Suprapubic skin (tissue), 4 donors: ENCODE results near the gene AHSG. TPM values are rescaled to one million over a fixed set of nuclear protein-coding genes. Genes with fewer than 3 reads are reported as not detected.
A peak's percentile ranks its signal among the peaks of the same experiment; 100 is the strongest.
"Not testable (repeated sequence)": the region's sequence is repeated elsewhere in the genome, so short reads cannot be mapped to it uniquely, and the experiment has no call there.

Source experiments
- DNase-seq, 2 donors: peaks; one replicate each; pipeline ENCODE4 v3.0.0-alpha.2; 2019; ENCODE audit warnings: low spot score in 2 of 2
- H3K27ac ChIP-seq: fragments of 200-600 bp; sonication (generic); one replicate; pipeline ENCODE4 v1.5.1; 2019
- H3K27me3 ChIP-seq: fragments of 200-600 bp; sonication (generic); one replicate; pipeline ENCODE4 v1.5.1; 2019
- H3K36me3 ChIP-seq: fragments of 200-600 bp; sonication (generic); one replicate; pipeline ENCODE4 v1.5.1; 2019
- H3K4me1 ChIP-seq: fragments of 200-600 bp; sonication (generic); one replicate; pipeline ENCODE4 v1.5.1; 2019
- H3K4me3 ChIP-seq: fragments of 200-600 bp; sonication (generic); one replicate; pipeline ENCODE4 v1.5.1; 2019; ENCODE audit warnings: mild to moderate bottlenecking
- H3K9me3 ChIP-seq: fragments of 200-600 bp; sonication (generic); one replicate; pipeline ENCODE4 v1.5.1; 2019
- EP300 ChIP-seq: sonication (generic); formaldehyde crosslinking; IDR thresholded peaks from one replicate; pipeline ENCODE4 v1.6.1; 2017; ENCODE audit warnings: antibody characterized with exemption
- POLR2A ChIP-seq, 2 donors: fragments of 450-650 bp; IDR thresholded peaks; one replicate each; pipeline ENCODE4 v1.6.1; 2017; ENCODE audit warnings: antibody characterized with exemption in 2 of 2, mild to moderate bottlenecking in 2 of 2, moderate library complexity in 2 of 2
- POLR2AphosphoS5 ChIP-seq, 3 donors: sonication (generic); formaldehyde crosslinking; IDR thresholded peaks; one replicate each; pipeline ENCODE4 v1.6.1; 2017; ENCODE audit warnings: antibody characterized with exemption in 3 of 3
- WGBS: methylation state at CpG from one replicate; pipeline ENCODE4 v1.1.5; 2018; 5-methylcytosine and 5-hydroxymethylcytosine counted together
- total RNA-seq, 4 donors: library from RNA; depleted of rRNA; stranded (reverse); fragments of >200 nt; gene quantifications; one replicate each; pipeline ENCODE4 v1.1.0, GENCODE V29; 2016
- TF ChIP-seq, protein P1 (sequence below), 2 donors: fragments of 200-600 bp in 1 of 2; fragments of 450-650 bp in 1 of 2; sonication (generic) in 1 of 2; IDR thresholded peaks; one replicate each; pipeline ENCODE4 v1.5.1; 2016 to 2019; ENCODE audit warnings: antibody characterized with exemption in 2 of 2, mild to moderate bottlenecking in 1 of 2, moderate library complexity in 1 of 2

AHSG gene
- total RNA-seq, 4 donors from 2014 or later, result 0.30 to 0.97 TPM; not detected in 2

DNA sequence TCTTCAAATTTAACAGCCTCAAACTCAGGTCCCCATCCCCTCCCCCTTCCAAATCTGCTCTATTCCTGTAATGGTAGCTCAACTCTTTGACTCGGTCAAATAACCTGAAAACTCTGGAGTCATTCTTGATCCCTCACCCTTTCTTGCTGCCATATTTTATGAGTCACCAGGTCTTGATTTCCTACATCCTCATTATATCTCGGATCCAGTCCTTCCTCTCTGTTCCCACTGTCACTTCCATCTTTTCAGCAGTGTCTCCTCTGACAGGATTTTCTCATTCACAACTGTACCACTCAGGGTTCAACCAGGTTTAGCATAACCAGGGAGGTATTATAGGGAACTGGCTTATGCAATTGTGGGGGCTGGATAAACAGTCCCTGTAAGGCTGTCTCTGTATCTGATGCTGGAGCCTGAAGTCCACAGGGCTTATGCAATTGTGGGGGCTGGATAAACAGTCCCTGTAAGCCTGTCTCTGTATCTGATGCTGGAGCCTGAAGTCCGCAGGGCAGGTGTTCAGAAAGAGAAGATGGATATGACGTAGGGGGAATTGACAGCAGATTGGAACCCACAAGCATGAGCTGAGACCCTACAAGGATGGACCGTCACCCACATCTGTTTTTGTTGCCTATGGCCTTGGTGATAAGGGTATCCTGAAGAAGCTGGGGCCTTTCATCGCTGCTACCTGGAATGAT lies 18.2 kb downstream of the AHSG start:
- WGBS, result 72% methylated on average over 6 of the region's 6 CpGs
- Histone ChIP-seq H3K36me3 (no peaks in the 10 kb centered on the region), H3K27me3 (no peaks in the 10 kb centered on the region), H3K9me3 (no peaks in the 10 kb centered on the region), H3K4me1 (peaks cover 4% of the 10 kb centered on the region), H3K4me3 (no peak overlapping the region), H3K27ac (no peak overlapping the region)
- DNase-seq, result peak in 1 of 2 donors; percentile 40
- TF ChIP-seq EP300 (no peak), POLR2A (IDR thresholded peaks at IDR 0.05) (no peak)

DNA sequence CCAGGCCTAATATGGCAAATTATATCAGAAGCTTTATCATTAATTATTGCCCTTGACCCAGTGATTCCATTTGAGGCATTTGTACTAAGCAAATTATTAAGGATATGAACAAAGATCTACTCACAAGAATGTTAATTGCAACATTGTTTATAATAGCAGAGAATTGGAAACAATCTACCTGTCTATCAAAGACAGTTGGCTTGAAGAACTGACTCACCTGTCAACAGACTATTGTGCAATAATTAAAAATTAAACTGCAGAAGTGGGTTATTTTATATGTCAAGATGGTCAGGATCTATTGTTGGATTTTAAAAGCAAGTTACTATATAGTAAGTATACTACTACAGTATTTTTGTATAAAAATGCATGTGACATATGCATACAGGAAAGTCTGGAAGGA lies 20.6 kb downstream of the AHSG start:
- Histone ChIP-seq H3K27me3 (no peaks in the 10 kb centered on the region), H3K4me1 (peaks cover 4% of the 10 kb centered on the region), H3K4me3 (no peak overlapping the region), H3K27ac (no peak overlapping the region), H3K36me3 (no peaks in the 10 kb centered on the region), H3K9me3 (no peaks in the 10 kb centered on the region)
- no peak for DNase-seq
- TF ChIP-seq POLR2AphosphoS5 (IDR thresholded peaks at IDR 0.05), result no peak
- TF ChIP-seq EP300, result no peak
- TF ChIP-seq POLR2A (IDR thresholded peaks at IDR 0.05), result no peak
- TF ChIP-seq, protein P1, sequence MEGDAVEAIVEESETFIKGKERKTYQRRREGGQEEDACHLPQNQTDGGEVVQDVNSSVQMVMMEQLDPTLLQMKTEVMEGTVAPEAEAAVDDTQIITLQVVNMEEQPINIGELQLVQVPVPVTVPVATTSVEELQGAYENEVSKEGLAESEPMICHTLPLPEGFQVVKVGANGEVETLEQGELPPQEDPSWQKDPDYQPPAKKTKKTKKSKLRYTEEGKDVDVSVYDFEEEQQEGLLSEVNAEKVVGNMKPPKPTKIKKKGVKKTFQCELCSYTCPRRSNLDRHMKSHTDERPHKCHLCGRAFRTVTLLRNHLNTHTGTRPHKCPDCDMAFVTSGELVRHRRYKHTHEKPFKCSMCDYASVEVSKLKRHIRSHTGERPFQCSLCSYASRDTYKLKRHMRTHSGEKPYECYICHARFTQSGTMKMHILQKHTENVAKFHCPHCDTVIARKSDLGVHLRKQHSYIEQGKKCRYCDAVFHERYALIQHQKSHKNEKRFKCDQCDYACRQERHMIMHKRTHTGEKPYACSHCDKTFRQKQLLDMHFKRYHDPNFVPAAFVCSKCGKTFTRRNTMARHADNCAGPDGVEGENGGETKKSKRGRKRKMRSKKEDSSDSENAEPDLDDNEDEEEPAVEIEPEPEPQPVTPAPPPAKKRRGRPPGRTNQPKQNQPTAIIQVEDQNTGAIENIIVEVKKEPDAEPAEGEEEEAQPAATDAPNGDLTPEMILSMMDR (IDR thresholded peaks at IDR 0.05), result no peak

DNA sequence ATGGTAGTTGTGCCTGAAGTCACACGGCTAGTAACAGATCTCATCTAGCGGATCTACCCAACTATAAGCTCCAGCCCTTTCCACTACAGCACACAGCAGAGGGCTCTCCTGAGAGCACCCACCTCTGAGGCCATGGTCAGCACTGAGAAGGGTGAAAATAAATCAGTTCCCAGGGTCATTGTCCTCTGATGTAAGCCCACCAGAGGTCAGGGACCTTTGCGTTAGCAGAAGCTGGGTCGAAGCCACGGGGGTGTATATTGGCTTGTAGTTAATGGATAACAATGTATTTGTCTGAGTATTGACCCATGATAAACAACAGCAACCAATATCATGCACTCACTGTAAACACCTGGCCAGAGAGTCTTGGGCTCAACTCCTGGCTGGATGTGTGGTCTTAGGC lies 21.3 kb downstream of the AHSG start:
- H3K4me3 ChIP-seq, H3K4me1 ChIP-seq, H3K36me3 ChIP-seq, H3K27ac ChIP-seq, H3K27me3 ChIP-seq, H3K9me3 ChIP-seq: not testable (repeated sequence)
- DNase-seq, result peak in 1 of 2 donors; percentile 47
- WGBS, result 95% methylated on average over 5 of the region's 5 CpGs

DNA sequence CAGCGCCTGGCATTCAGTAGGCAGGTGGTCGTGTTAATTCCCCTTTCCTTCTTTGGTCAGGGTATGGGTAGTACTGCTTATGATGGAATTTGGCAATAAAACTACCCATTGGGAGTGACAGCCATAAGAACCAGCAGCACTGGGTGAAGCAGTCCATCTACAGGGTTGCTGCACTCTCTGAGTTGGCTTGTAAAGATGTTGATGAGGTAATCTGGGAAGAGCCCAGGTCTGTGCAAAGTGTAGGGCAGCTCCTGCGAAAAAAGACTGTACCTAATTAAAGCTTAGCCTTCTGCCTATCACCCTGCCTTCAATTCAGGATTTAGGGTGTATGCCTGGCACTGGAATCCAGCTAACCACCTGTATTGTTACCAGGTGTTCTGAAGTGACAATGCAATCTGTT lies 22.7 kb downstream of the AHSG start:
- no peaks in the 10 kb centered on the region for H3K27me3 ChIP-seq
- peak in 1 of 2 donors; percentile 0 for DNase-seq
- peaks cover 13% of the 10 kb centered on the region for H3K4me1 ChIP-seq
- no peak overlapping the region for H3K27ac ChIP-seq
- no peaks in the 10 kb centered on the region for H3K9me3 ChIP-seq
- TF ChIP-seq POLR2A (IDR thresholded peaks at IDR 0.05) (no peak), EP300 (no peak), POLR2AphosphoS5 (IDR thresholded peaks at IDR 0.05) (no peak)
- TF ChIP-seq, protein P1 (IDR thresholded peaks at IDR 0.05), result no peak
- 83% methylated on average over 3 of the region's 3 CpGs for WGBS
- H3K36me3 ChIP-seq, result no peaks in the 10 kb centered on the region
- H3K4me3 ChIP-seq, result no peak overlapping the region

DNA sequence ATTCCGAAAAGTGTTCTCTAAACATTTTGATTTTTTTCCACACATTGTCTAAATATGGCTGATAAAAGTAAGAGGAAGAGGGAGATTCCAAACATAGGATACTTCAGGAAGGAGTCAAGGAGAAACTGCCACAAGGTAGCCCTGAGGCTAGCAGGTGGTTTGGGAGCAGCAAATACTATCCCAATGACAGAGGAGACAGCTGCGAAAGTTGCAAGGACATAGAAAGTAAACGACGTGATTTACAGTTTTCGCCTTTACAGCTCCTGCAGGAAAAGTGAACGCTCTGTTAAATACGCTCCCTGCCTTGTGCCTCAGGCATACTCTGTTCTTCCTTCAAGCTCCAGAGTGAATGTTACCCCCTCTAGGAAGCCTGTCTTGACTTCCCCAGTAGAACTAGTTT lies 23.7 kb downstream of the AHSG start:
- TF ChIP-seq EP300 (no peak), POLR2AphosphoS5 (IDR thresholded peaks at IDR 0.05) (no peak), POLR2A (IDR thresholded peaks at IDR 0.05) (no peak)
- Histone ChIP-seq H3K36me3 (no peaks in the 10 kb centered on the region), H3K4me1 (peaks cover 23% of the 10 kb centered on the region), H3K27me3 (no peaks in the 10 kb centered on the region), H3K27ac (no peak overlapping the region), H3K9me3 (no peaks in the 10 kb centered on the region), H3K4me3 (no peak overlapping the region)
- 62% methylated on average over 7 of the region's 7 CpGs for WGBS
- no peak for DNase-seq

DNA sequence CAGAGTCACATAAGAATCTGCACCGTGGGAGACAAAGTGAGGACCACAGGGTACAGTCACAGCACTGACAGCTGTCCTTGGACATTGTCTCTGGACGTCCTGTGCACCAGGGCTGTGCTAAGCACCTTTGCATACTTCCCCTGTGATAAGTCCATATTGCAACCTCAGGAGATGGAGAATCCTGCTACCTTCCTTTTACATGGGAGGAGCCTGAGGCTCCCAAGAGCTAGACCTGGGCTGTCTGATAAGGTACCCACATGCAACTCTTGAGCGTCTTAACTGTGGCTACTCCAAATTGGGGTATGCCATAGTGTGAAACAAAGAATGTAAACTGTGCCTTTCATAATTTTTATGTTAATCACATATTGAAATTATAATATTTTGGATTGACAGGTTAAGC lies 24.8 kb downstream of the AHSG start:
- Histone ChIP-seq H3K27ac (no peak overlapping the region), H3K9me3 (no peaks in the 10 kb centered on the region), H3K4me1 (peaks cover 28% of the 10 kb centered on the region), H3K4me3 (no peak overlapping the region), H3K36me3 (no peaks in the 10 kb centered on the region), H3K27me3 (no peaks in the 10 kb centered on the region)
- DNase-seq, result no peak
- WGBS, result 98% methylated on average over 3 of the region's 3 CpGs
- TF ChIP-seq, protein P1 (IDR thresholded peaks at IDR 0.05), result no peak
- TF ChIP-seq POLR2AphosphoS5 (IDR thresholded peaks at IDR 0.05) (no peak), EP300 (no peak)

DNA sequence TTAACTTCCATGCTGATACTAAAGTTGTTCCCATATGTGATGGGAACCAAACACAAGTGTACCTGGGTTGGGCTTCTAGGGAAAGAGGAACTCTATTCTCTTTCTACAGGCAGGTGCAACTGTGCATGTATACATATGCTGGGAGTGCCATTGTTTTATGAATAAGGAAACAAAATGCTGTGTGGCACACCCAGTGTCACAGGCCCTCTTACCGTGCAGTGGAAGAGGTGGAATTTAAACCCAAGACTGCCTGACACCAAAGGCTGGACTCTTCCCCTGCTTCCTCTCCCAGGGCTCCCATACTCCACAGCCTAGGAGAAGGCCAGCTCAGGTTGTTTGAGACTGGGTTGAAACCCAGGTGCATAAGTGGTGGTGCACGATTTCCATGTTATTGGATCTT lies 25.4 kb downstream of the AHSG start:
- Histone ChIP-seq H3K27me3 (no peaks in the 10 kb centered on the region), H3K27ac (no peak overlapping the region), H3K9me3 (no peaks in the 10 kb centered on the region), H3K36me3 (no peaks in the 10 kb centered on the region), H3K4me3 (no peak overlapping the region), H3K4me1 (peaks cover 26% of the 10 kb centered on the region)
- WGBS, result 70% methylated on average over 2 of the region's 2 CpGs
- TF ChIP-seq EP300 (no peak), POLR2A (IDR thresholded peaks at IDR 0.05) (no peak), POLR2AphosphoS5 (IDR thresholded peaks at IDR 0.05) (no peak)
- TF ChIP-seq, protein P1 (IDR thresholded peaks at IDR 0.05), result no peak
- DNase-seq, result no peak
